Heart left ventricle (tissue), 16 donors: ENCODE data around the gene MAP1LC3B2. TPM values are rescaled to one million over a fixed set of nuclear protein-coding genes. Genes with fewer than 3 reads are reported as not detected.

Source experiments
- ATAC-seq, 4 donors: fragments of 200-7000 bp; cut with Tn5 transposase; one replicate each; pipeline ENCODE4 v1.9.1; 2020 to 2022; ENCODE audit warnings: moderate library complexity in 4 of 4, mild to moderate bottlenecking in 3 of 4, moderate number of reproducible peaks in 1 of 4
- DNase-seq, 5 donors: peaks; one replicate each; pipeline ENCODE4 v3.0.0-alpha.2; 2020
- H3K27ac ChIP-seq, 12 donors: fragments of 200-600 bp; sonication (generic) in 4 of 12; one replicate each; pipeline versions ENCODE4 v1.5.0 to v1.8.0; 2016 to 2022; ENCODE audit warnings: mild to moderate bottlenecking in 2 of 12
- H3K27me3 ChIP-seq, 9 donors: fragments of 200-600 bp; sonication (generic) in 2 of 9; one replicate each; pipeline versions ENCODE4 v1.5.1 to v1.8.0; 2016 to 2022; ENCODE audit warnings: mild to moderate bottlenecking in 3 of 9
- H3K36me3 ChIP-seq, 9 donors: fragments of 200-600 bp; sonication (generic) in 2 of 9; one replicate each; pipeline versions ENCODE4 v1.5.0 to v1.8.0; 2018 to 2022; ENCODE audit warnings: mild to moderate bottlenecking in 2 of 9
- H3K4me1 ChIP-seq, 12 donors: fragments of 200-600 bp; sonication (generic) in 4 of 12; one replicate each; pipeline versions ENCODE4 v1.5.0 to v1.8.0; 2016 to 2022; ENCODE audit warnings: mild to moderate bottlenecking in 3 of 12
- H3K4me3 ChIP-seq, 12 donors: fragments of 200-600 bp; sonication (generic) in 4 of 12; one replicate each; pipeline versions ENCODE4 v1.5.0 to v1.8.0; 2017 to 2022; ENCODE audit warnings: mild to moderate bottlenecking in 9 of 12, moderate library complexity in 4 of 12
- H3K9me3 ChIP-seq, 12 donors: fragments of 200-600 bp; sonication (generic) in 4 of 12; one replicate each; pipeline versions ENCODE4 v1.5.0 to v1.8.0; 2016 to 2022; ENCODE audit warnings: mild to moderate bottlenecking in 1 of 12
- POLR2A ChIP-seq, 2 donors: fragments of 450-650 bp; IDR thresholded peaks; one replicate each; pipeline ENCODE4 v1.6.1; 2017; ENCODE audit warnings: antibody characterized with exemption in 2 of 2, mild to moderate bottlenecking in 2 of 2, moderate library complexity in 2 of 2
- WGBS, 4 donors: extraction: QIAGEN DNeasy Blood & Tissue Kit in 2 of 4; methylation state at CpG; one replicate each; pipeline versions ENCODE4 v1.1.5 to v1.1.7; 2013 to 2018; 5-methylcytosine and 5-hydroxymethylcytosine counted together
- intact Hi-C, 10 donors: fragments of 100-400 bp; cut with DNase I; formaldehyde crosslinking; loops; one replicate each; pipeline versions ENCODE4 v1.11.1 to v1.14.2; 2022
- polyA plus RNA-seq, 2 donors: library from polyadenylated mRNA; stranded (reverse); fragments of 200-250 nt; gene quantifications; one replicate each; pipeline ENCODE4 v1.2.3, GENCODE V29; 2013
- total RNA-seq, 9 donors: library from RNA; depleted of rRNA in 2 of 9; stranded (reverse); fragments of >200 nt in 2 of 9; fragmentation: NEBNext Ultra II Directional in 3 of 9; extraction: Animal tissue kit (Norgen Biotek cat#: 25700) in 3 of 9; gene quantifications; one replicate each; pipeline versions ENCODE4 v1.1.0 to v1.2.4, GENCODE V29; 2016 to 2023
- TF ChIP-seq, protein P1 (sequence below), 12 donors: fragments of 200-600 bp; sonication (generic) in 4 of 12; IDR thresholded peaks; one replicate each; pipeline versions ENCODE4 v1.5.0 to v1.8.0; 2018 to 2022; ENCODE audit warnings: antibody characterized with exemption in 12 of 12, mild to moderate bottlenecking in 5 of 12
- donor health status: ischemic (EF 13 %, LVEDD 7.1; RV severe dilation, severe dysfunction).
- donor health status: healthy with polysubstance abuse.
- donor health status: DM: no; HTN: yes; CAD: no.
- donor health status: DM: no; HTN: no; CAD: no.
- donor health status: ischemic (EF 25% LVEDD 6.9; RV normal size, moderate dysfunction).
- donor health status: ischemic (EF 25% LVEDD 5.7; RV mildly dilated, moderate dysfunction).
- donor health status: healthy.
- donor health status: DM: yes; HTN: yes; CAD: no.
- donor health status: ischemic (EF 35%, LVEDD 5.7; RV mildly dilated, moderate dysfunction).
- donor health status: nonischemic (EF 11% LVEDD 7.7; RV severe dilation, severe dysfunction).
- donor health status: DM: yes; HTN: yes; CAD: no.
- donor health status: PGD.
- donor health status: ischemic (EF 29% LVEDD 5.4; RV normal size, mild dysfunction).
- donor health status: nonischemic (EF 23%, LVEDD 6.1; RV moderate dilation, normal function).

Gene MAP1LC3B2
- total and polyA plus RNA-seq, 11 donors, result 0.91 to 5.4 (median 2.3) TPM

DNA sequence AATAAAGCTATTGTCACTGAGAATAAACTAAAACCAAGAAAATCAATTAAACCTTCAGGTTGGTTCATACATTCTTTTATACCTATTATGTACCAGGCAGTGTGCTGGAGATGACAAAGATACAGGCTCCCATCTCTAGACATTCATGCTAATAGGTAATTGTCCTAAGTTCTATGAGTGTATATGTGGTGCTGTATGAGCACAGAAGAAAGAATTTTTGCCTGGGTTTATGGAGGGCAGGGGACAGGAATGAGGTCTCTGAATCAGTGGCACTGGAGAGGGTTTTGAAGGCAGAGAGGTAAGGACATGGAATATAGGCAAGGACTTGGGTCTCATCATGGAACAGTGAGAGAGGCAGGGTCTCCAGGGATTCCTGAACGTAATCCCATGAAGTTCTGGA lies 38.7 kb downstream of the MAP1LC3B2 start:
- Histone ChIP-seq H3K9me3 (no peaks in the 10 kb centered on the region), H3K36me3 (no peaks in the 10 kb centered on the region), H3K4me1 (peaks cover 0 to 49% (median 16%) of the 10 kb centered on the region in 12 donors), H3K4me3 (no peak overlapping the region), H3K27me3 (no peaks in the 10 kb centered on the region), H3K27ac (no peak overlapping the region)
- intact Hi-C loops, result loop anchor here (2.0 to 10.0 kb wide), 13 partner anchors 73 to 603 kb away; partner anchors contain the start of gene MED13L (in 6 of the 10)
- DNase-seq (no peak), ATAC-seq (no peak)
- TF ChIP-seq, protein P1, sequence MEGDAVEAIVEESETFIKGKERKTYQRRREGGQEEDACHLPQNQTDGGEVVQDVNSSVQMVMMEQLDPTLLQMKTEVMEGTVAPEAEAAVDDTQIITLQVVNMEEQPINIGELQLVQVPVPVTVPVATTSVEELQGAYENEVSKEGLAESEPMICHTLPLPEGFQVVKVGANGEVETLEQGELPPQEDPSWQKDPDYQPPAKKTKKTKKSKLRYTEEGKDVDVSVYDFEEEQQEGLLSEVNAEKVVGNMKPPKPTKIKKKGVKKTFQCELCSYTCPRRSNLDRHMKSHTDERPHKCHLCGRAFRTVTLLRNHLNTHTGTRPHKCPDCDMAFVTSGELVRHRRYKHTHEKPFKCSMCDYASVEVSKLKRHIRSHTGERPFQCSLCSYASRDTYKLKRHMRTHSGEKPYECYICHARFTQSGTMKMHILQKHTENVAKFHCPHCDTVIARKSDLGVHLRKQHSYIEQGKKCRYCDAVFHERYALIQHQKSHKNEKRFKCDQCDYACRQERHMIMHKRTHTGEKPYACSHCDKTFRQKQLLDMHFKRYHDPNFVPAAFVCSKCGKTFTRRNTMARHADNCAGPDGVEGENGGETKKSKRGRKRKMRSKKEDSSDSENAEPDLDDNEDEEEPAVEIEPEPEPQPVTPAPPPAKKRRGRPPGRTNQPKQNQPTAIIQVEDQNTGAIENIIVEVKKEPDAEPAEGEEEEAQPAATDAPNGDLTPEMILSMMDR (IDR thresholded peaks at IDR 0.05), result no peak
- no peak for TF ChIP-seq POLR2A (IDR thresholded peaks at IDR 0.05)
- WGBS, 4 donors, result 74 to 92% (median 77%) methylated on average over 1 of the region's 1 CpG

DNA sequence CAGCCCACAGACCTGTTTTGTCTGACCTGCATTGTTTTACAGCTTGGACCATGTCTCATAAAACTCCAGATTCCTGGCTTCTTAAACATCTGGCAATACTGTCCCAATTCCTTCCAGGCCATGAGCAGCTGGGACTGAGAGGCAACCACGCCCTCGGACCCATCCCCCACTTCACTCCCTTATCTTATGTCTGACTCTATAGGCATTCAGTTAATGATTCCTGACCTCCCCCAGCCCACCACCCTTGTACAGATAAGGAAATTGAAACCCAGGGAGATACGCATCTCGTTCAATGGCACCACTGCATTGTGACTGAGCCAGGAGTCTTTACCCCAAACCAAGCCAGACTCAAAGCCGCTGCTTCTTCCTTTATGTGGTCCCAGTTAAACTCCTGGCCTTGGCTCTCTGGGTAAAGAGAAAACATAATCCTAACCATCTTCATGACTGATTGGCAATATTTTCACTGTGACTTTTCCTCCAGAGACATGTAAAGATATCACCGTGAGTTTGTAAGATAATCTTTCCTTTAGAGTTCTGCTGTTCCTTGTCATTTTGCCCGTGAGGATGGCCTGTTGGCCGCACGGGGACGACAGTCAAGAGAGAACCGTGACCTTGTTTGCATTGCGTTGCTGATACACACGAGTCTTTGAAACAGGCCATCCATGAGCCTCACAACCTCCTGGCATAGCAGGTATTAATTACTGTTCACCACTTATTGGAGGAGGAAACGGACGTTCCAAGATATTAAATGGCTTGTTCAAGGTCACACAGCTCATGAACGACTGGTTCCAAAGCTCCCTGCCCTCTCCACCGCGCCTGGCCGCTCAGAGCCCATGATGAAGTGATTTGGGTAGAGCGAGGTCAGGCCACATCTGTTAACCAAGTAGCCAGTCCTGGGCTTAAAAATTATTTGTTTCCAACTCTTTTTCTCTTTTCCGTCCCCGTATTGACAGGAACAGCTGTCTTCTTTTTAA lies 39.4 kb downstream of the MAP1LC3B2 start:
- Histone ChIP-seq H3K27ac (peak overlapping the region; percentile 64 to 89 (median 77)), H3K4me3 (peak overlapping the region in 9 of 12 donors; percentile 35 to 55 (median 43)), H3K27me3 (no peaks in the 10 kb centered on the region), H3K4me1 (peaks cover 0 to 47% (median 16%) of the 10 kb centered on the region in 12 donors), H3K9me3 (no peaks in the 10 kb centered on the region), H3K36me3 (no peaks in the 10 kb centered on the region)
- peak in 3 of 4 donors; percentile 3 to 23 (median 11) for ATAC-seq
- 58 to 72% (median 65%) methylated on average over 22 of the region's 22 CpGs for WGBS, 4 donors
- no peak for DNase-seq
- TF ChIP-seq POLR2A (IDR thresholded peaks at IDR 0.05), result no peak
- TF ChIP-seq, protein P1 (IDR thresholded peaks at IDR 0.05), result no peak
- intact Hi-C loops, result loop anchor here (1.0 to 10.0 kb wide), 16 partner anchors 74 to 604 kb away; partner anchors contain the start of gene MED13L (in 7 of the 10)

DNA sequence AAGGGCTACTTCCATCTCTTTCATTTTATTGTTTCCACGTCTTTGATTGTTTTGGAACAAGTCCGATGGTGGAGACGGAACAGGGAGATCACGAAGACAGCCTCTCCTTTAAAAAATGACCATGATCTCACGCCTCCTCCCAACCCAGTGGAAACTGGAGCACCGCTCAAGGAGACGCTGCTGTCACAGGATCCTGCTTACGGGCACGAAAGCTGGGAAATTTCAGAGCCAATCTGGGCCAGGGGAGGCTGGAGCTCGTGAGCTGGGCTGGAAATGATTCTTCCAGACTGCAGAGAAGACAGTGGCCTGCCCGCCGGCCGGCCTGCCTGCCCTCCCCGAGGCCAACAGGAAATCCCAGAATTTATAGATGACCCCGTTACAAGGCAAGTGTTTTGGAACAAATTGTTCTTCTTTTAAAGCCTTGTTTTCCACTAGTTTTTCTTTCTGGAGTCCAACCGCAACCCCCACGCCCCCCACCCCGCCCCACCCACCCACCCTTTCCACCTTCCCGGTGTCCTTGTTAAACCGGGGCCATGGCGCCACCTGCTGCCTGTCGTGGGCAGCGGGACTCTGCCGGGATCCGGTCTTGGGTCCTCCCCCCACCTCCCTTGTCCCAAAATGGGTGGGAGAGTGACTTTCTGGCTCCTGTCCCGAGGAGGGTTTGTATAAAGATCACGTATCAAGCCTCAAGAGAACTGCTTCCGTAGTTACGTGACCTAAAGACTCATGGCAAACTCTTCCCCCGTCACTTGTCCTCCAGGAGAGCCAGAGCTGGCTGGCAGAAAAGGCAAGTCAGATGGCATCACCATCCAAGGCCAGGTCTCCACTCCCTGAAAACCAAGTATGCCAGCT lies 40.3 kb downstream of the MAP1LC3B2 start:
- WGBS, 4 donors, result 10 to 17% (median 14%) methylated on average over 26 to 30 of the region's 30 CpGs
- no peaks in the 10 kb centered on the region for H3K9me3 ChIP-seq
- no peaks in the 10 kb centered on the region for H3K36me3 ChIP-seq
- intact Hi-C loops, result loop anchor here (1.0 to 10.0 kb wide), 24 partner anchors 75 to 605 kb away; partner anchors contain the start of gene MED13L (in 9 of the 10)
- H3K4me1 ChIP-seq, result peaks cover 0 to 42% (median 17%) of the 10 kb centered on the region in 12 donors
- H3K27me3 ChIP-seq, result no peaks in the 10 kb centered on the region
- peak overlapping the region in 10 of 12 donors; percentile 23 to 55 (median 42) for H3K4me3 ChIP-seq
- ATAC-seq (peak; percentile 78 to 90 (median 89)), DNase-seq (peak; percentile 81 to 90 (median 83))
- no peak for TF ChIP-seq POLR2A (IDR thresholded peaks at IDR 0.05)
- TF ChIP-seq, protein P1 (IDR thresholded peaks at IDR 0.05), result peak; percentile 47 to 84 (median 74)
- H3K27ac ChIP-seq, result peak overlapping the region; percentile 64 to 89 (median 77)
